Measurements from ENCODE around the gene DMTF1.

DMTF1 gene

GRCh38 chr7:87218796-87219544, 66.7 kb downstream of the DMTF1 start:
- Histone ChIP-seq H3K36me3 (ENCODE audit: insufficient read depth, low read length) (no peaks in the 10 kb centered on the region), H3K9ac (ENCODE audit: low read depth, low read length, poor library complexity, severe bottlenecking) (peak overlapping the region; percentile 71), H3K79me2 (ENCODE audit: insufficient read depth, low read length) (peaks cover 55% of the 10 kb centered on the region), H3F3A (ENCODE audit: low read depth) (no peaks in the 10 kb centered on the region; the same call in 1 of the 2 replicates), H3K27me3 (ENCODE audit: insufficient read depth, low read length, poor library complexity, severe bottlenecking) (peaks cover 14% of the 10 kb centered on the region), H3K9me2 (replicated peaks; ENCODE audit: low read depth, low read length) (no peaks in the 10 kb centered on the region), H3K4me3 (ENCODE audit: low read length, poor library complexity, severe bottlenecking) (peak overlapping the region; percentile 85), H3K9me3 (ENCODE audit: insufficient read depth, low read depth, low read length) (no peaks in the 10 kb centered on the region), H4K20me1 (ENCODE audit: insufficient read depth, low read length, poor library complexity, severe bottlenecking) (peaks cover under 1% of the 10 kb centered on the region), H3K4me2 (ENCODE audit: low read depth, low read length, poor library complexity, severe bottlenecking) (peak overlapping the region; percentile 77), H2AFZ (ENCODE audit: low read length) (peak overlapping the region; percentile 97), H3K4me1 (ENCODE audit: insufficient read depth, low read length, poor library complexity, severe bottlenecking) (peaks cover 40% of the 10 kb centered on the region)
- TF ChIP-seq EZH2phosphoT487 (IDR thresholded peaks at IDR 0.05; ENCODE audit: borderline replicate concordance) = no peak
- TF ChIP-seq, protein P1, sequence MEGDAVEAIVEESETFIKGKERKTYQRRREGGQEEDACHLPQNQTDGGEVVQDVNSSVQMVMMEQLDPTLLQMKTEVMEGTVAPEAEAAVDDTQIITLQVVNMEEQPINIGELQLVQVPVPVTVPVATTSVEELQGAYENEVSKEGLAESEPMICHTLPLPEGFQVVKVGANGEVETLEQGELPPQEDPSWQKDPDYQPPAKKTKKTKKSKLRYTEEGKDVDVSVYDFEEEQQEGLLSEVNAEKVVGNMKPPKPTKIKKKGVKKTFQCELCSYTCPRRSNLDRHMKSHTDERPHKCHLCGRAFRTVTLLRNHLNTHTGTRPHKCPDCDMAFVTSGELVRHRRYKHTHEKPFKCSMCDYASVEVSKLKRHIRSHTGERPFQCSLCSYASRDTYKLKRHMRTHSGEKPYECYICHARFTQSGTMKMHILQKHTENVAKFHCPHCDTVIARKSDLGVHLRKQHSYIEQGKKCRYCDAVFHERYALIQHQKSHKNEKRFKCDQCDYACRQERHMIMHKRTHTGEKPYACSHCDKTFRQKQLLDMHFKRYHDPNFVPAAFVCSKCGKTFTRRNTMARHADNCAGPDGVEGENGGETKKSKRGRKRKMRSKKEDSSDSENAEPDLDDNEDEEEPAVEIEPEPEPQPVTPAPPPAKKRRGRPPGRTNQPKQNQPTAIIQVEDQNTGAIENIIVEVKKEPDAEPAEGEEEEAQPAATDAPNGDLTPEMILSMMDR (conservative IDR thresholded peaks at IDR 0.05; ENCODE audit: low read length) = no peak

DNA sequence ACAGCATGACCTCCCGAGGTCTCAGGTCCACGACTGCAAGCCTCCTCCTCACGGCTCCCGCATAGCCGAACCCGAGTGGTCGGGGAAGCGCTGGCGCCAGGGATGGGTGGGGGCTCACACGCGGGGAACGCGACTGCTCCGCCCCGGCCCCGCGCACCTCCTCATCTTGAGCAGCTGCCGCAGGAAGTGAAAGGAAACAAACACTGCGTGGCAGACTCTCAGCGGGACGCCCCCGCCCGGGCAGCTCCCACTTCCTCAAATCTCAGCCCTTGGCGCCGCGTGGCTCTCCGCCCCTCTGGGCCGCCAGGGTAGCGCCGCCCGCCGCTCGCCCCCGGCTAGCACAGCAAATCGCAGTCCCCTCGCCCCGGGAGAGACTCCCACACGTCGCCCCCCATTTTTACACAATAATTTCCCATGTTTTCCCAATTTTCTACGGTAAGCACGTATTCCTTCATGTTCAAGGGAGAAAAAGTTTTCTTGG, 67.3 kb downstream of the DMTF1 start, which contains the start of gene TMEM243:
TSS of gene TMEM243 (minus strand) at position 188 of the 481 bp plus-strand sequence. CDS start 229 bp downstream, outside the sequence.
- Histone ChIP-seq H3K4me2 (ENCODE audit: low read depth, low read length, poor library complexity, severe bottlenecking) (peak within 1 kb of the TSS; percentile 77), H3K79me2 (ENCODE audit: insufficient read depth, low read length) (peaks cover 50% of the 10 kb centered on the region), H3K36me3 (ENCODE audit: insufficient read depth, low read length) (no peaks in the 10 kb centered on the region), H3K9me3 (ENCODE audit: insufficient read depth, low read depth, low read length) (no peaks in the 10 kb centered on the region), H3F3A (ENCODE audit: low read depth) (no peaks in the 10 kb centered on the region; the same call in 1 of the 2 replicates), H4K20me1 (ENCODE audit: insufficient read depth, low read length, poor library complexity, severe bottlenecking) (no peaks in the 10 kb centered on the region), H3K4me1 (ENCODE audit: insufficient read depth, low read length, poor library complexity, severe bottlenecking) (peaks cover 34% of the 10 kb centered on the region), H2AFZ (ENCODE audit: low read length) (peak within 1 kb of the TSS; percentile 97), H3K9ac (ENCODE audit: low read depth, low read length, poor library complexity, severe bottlenecking) (peak within 1 kb of the TSS; percentile 71), H3K9me2 (replicated peaks; ENCODE audit: low read depth, low read length) (no peaks in the 10 kb centered on the region), H3K27me3 (ENCODE audit: insufficient read depth, low read length, poor library complexity, severe bottlenecking) (peaks cover 14% of the 10 kb centered on the region), H3K4me3 (ENCODE audit: low read length, poor library complexity, severe bottlenecking) (peak within 1 kb of the TSS; percentile 85)
- TF ChIP-seq, protein P1 (conservative IDR thresholded peaks at IDR 0.05; ENCODE audit: low read length) = peak; percentile 37; the same call in 1 of the 2 replicates
- no peak for TF ChIP-seq EZH2phosphoT487 (IDR thresholded peaks at IDR 0.05; ENCODE audit: borderline replicate concordance)

DNA sequence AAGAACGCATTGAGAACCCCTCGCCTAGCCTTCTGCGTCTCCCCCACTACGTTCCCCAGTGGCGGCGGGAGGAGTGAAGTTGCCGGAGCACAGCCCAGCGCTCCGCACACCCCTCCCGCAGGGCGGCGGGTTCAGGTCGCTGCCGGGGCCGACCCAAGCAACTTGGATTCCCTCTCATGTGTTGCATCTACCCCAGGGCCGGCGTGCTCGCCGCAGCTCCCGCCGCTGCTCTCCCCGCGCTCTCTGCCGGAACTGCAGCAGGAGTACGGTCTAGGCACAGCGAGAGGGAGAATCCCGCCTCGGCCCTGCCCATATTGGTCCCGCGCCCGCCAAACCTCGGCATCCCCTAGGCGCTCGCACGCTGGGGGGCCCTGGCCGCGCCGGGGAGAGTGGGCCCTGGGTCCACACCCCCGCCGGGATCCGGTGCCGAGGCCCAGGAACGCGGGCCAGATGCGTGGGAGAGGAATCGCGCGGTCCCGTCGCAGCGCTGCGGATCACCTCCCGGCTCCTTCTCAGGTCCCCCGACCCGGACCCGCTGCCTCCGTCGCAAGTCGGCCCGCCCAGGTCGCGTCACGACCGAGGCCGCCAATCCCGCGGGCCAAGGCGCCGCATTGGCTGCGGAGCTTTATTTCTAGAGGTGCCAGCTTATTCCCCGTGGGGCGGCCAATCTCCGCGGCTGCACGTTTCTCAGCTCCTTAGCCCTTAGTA, 67.9 kb downstream of the DMTF1 start:
- Histone ChIP-seq H3K4me2 (ENCODE audit: low read depth, low read length, poor library complexity, severe bottlenecking) (peak overlapping the region; percentile 77), H3K27me3 (ENCODE audit: insufficient read depth, low read length, poor library complexity, severe bottlenecking) (peaks cover 14% of the 10 kb centered on the region), H3K36me3 (ENCODE audit: insufficient read depth, low read length) (no peaks in the 10 kb centered on the region), H3K9ac (ENCODE audit: low read depth, low read length, poor library complexity, severe bottlenecking) (peak overlapping the region; percentile 71), H3K9me2 (replicated peaks; ENCODE audit: low read depth, low read length) (no peaks in the 10 kb centered on the region), H2AFZ (ENCODE audit: low read length) (peak overlapping the region; percentile 97), H3K9me3 (ENCODE audit: insufficient read depth, low read depth, low read length) (no peaks in the 10 kb centered on the region), H3K4me3 (ENCODE audit: low read length, poor library complexity, severe bottlenecking) (peak overlapping the region; percentile 85), H3K79me2 (ENCODE audit: insufficient read depth, low read length) (peaks cover 44% of the 10 kb centered on the region), H3F3A (ENCODE audit: low read depth) (no peaks in the 10 kb centered on the region; the same call in 1 of the 2 replicates), H3K4me1 (ENCODE audit: insufficient read depth, low read length, poor library complexity, severe bottlenecking) (peaks cover 30% of the 10 kb centered on the region), H4K20me1 (ENCODE audit: insufficient read depth, low read length, poor library complexity, severe bottlenecking) (no peaks in the 10 kb centered on the region)
- TF ChIP-seq, protein P1 (conservative IDR thresholded peaks at IDR 0.05; ENCODE audit: low read length) = no peak
- TF ChIP-seq EZH2phosphoT487 (IDR thresholded peaks at IDR 0.05; ENCODE audit: borderline replicate concordance) = no peak

Measured in Loucy (cell line).